H1 (cell line): ENCODE results near the gene CHCHD6. TPM values are rescaled to one million over a fixed set of nuclear protein-coding genes. Genes with fewer than 3 reads are reported as not detected.
A peak's percentile ranks its signal among the peaks of the same experiment; 100 is the strongest.

Experiments
- CTCF ChIA-PET: fragments of 300-600 bp; sonication (Branson Sonifier 250); formaldehyde crosslinking; loops from one replicate; lab custom pipeline; 2021; ENCODE audit not compliant: partially characterized antibody; lab: Charles Lee
- POLR2A ChIA-PET: fragments of 300-600 bp; sonication (Branson Sonifier 250); formaldehyde crosslinking; loops from one replicate; lab custom pipeline; 2021; ENCODE audit warnings: inconsistent platforms; ENCODE audit not compliant: partially characterized antibody; lab: Charles Lee
- DNase-seq, 2 experiments: peaks; one replicate each; pipeline versions ENCODE4 v3.0.0 to v3.0.0-alpha.2; 2010 to 2022; ENCODE audit warnings: low spot score in 2 of 2, low read depth in 1 of 2, mixed read lengths in 1 of 2
- FAIRE-seq: peaks from 2 replicates; lab custom pipeline; 2011; peaks lifted over from hg19 to GRCh38; lab: Jason Lieb, UNC
- H2AFZ ChIP-seq: 2 replicates; pipeline ENCODE4 v1.8.1; 2012; ENCODE audit warnings: low read length, inconsistent platforms
- H2AK5ac ChIP-seq: 2 replicates; pipeline ENCODE4 v1.6.1; 2013; ENCODE audit warnings: low read depth, low read length
- H2BK120ac ChIP-seq: replicated peaks from 2 replicates; pipeline ENCODE3; 2013; ENCODE audit warnings: low read depth, low read length, inconsistent platforms
- H2BK12ac ChIP-seq: 2 replicates; pipeline ENCODE4 v1.6.1; 2013; ENCODE audit warnings: low read depth, low read length
- H2BK15ac ChIP-seq: 2 replicates; pipeline ENCODE4 v1.6.1; 2013; ENCODE audit warnings: low read length
- H2BK20ac ChIP-seq: 2 replicates; pipeline ENCODE4 v1.6.1; 2013; ENCODE audit warnings: low read length
- H2BK5ac ChIP-seq: 2 replicates; pipeline ENCODE4 v1.6.1; 2013; ENCODE audit warnings: low read depth, low read length
- H3K14ac ChIP-seq: 2 replicates; pipeline ENCODE4 v1.6.1; 2013; ENCODE audit warnings: inconsistent platforms; ENCODE audit not compliant: insufficient read length
- H3K18ac ChIP-seq: 2 replicates; pipeline ENCODE4 v1.6.1; 2013; ENCODE audit warnings: low read length; ENCODE audit errors: extremely low read depth
- H3K23ac ChIP-seq: 2 replicates; pipeline ENCODE4 v1.6.1; 2013; ENCODE audit warnings: inconsistent platforms; ENCODE audit not compliant: insufficient read length
- H3K23me2 ChIP-seq: 2 replicates; pipeline ENCODE4 v1.6.1; 2013; ENCODE audit warnings: low read depth, low read length
- H3K27ac ChIP-seq: 2 replicates; pipeline ENCODE4 v1.6.1; 2011; ENCODE audit warnings: low read depth, low read length, inconsistent platforms
- H3K27me3 ChIP-seq, 4 experiments: replicated peaks in 1 of 4; 1 replicate in 1 of 4; 2 replicates in 3 of 4; pipeline versions ENCODE4 v1.6.1 to v1.8.1; 2011 to 2013; ENCODE audit warnings: low read length in 3 of 4, mild to moderate bottlenecking in 3 of 4, inconsistent platforms in 2 of 4, mixed read lengths in 2 of 4, moderate library complexity in 1 of 4; ENCODE audit not compliant: control insufficient read depth in 3 of 4, insufficient read depth in 3 of 4; ENCODE audit errors: extremely low read depth in 1 of 4
- H3K36me3 ChIP-seq, 4 experiments: 2 replicates each; pipeline versions ENCODE4 v1.6.1 to v1.8.1; 2011 to 2013; ENCODE audit warnings: mild to moderate bottlenecking in 4 of 4, low read length in 3 of 4, moderate library complexity in 2 of 4, control low read depth in 1 of 4, inconsistent platforms in 1 of 4; ENCODE audit not compliant: insufficient read depth in 4 of 4, control insufficient read depth in 2 of 4
- H3K4ac ChIP-seq: replicated peaks from 2 replicates; pipeline ENCODE3; 2013; ENCODE audit warnings: low read length, low read depth, mixed read lengths, inconsistent platforms; ENCODE audit not compliant: insufficient read length
- H3K4me1 ChIP-seq, 4 experiments: replicated peaks in 1 of 4; 1 replicate in 1 of 4; 2 replicates in 3 of 4; pipeline versions ENCODE4 v1.6.1 to v1.8.1; 2011 to 2013; ENCODE audit warnings: low read length in 3 of 4, inconsistent platforms in 2 of 4, mixed read lengths in 1 of 4; ENCODE audit not compliant: insufficient read depth in 4 of 4, control insufficient read depth in 3 of 4
- H3K4me2 ChIP-seq, 2 experiments: 2 replicates each; pipeline versions ENCODE4 v1.6.1 to v1.8.1; 2011 to 2013; ENCODE audit warnings: low read depth in 2 of 2, low read length in 2 of 2, control low read depth in 1 of 2, inconsistent platforms in 1 of 2, mild to moderate bottlenecking in 1 of 2; ENCODE audit not compliant: insufficient read depth in 1 of 2
- H3K4me3 ChIP-seq, 4 experiments: fragments of 200-600, 300-600 bp in 1 of 4; sonication (generic), shearing (Covaris generic), sonication (Bioruptor Twin) in 1 of 4; 2 replicates each; pipeline versions ENCODE4 v1.5.1 to v1.8.1; 2011 to 2016; ENCODE audit warnings: low read length in 4 of 4, low read depth in 3 of 4, control low read depth in 2 of 4, inconsistent platforms in 2 of 4, mild to moderate bottlenecking in 2 of 4, mixed read lengths in 1 of 4, moderate library complexity in 1 of 4; ENCODE audit not compliant: insufficient read depth in 2 of 4; ENCODE audit errors: extremely low read depth in 1 of 4
- H3K56ac ChIP-seq: replicated peaks from 2 replicates; pipeline ENCODE3; 2013; ENCODE audit warnings: low read depth, mild to moderate bottlenecking, mixed read lengths, low read length, inconsistent platforms; ENCODE audit not compliant: insufficient read length
- H3K79me1 ChIP-seq: 2 replicates; pipeline ENCODE4 v1.6.1; 2013; ENCODE audit warnings: low read depth, low read length, control low read depth
- H3K79me2 ChIP-seq, 2 experiments: 2 replicates each; pipeline versions ENCODE4 v1.6.1 to v1.8.1; 2012 to 2013; ENCODE audit warnings: low read length in 2 of 2, mild to moderate bottlenecking in 2 of 2, inconsistent platforms in 1 of 2; ENCODE audit not compliant: insufficient read depth in 2 of 2, control insufficient read depth in 1 of 2
- H3K9ac ChIP-seq, 4 experiments: replicated peaks in 1 of 4; 1 replicate in 1 of 4; 2 replicates in 3 of 4; pipeline versions ENCODE4 v1.6.1 to v1.8.1; 2011 to 2013; ENCODE audit warnings: low read depth in 3 of 4, low read length in 3 of 4, control low read depth in 2 of 4, mild to moderate bottlenecking in 2 of 4, moderate library complexity in 2 of 4, inconsistent platforms in 1 of 4; ENCODE audit errors: extremely low read depth in 1 of 4
- H3K9me3 ChIP-seq, 2 experiments: 2 replicates each; pipeline versions ENCODE4 v1.6.1 to v1.8.1; 2012 to 2013; ENCODE audit warnings: mild to moderate bottlenecking in 2 of 2, moderate library complexity in 2 of 2, control low read depth in 1 of 2, inconsistent platforms in 1 of 2, low read depth in 1 of 2, low read length in 1 of 2, mixed read lengths in 1 of 2; ENCODE audit not compliant: insufficient read depth in 2 of 2
- H4K20me1 ChIP-seq, 2 experiments: replicated peaks in 1 of 2; 2 replicates each; pipeline versions ENCODE3 to v1.8.1; 2011 to 2013; ENCODE audit warnings: inconsistent platforms in 2 of 2, low read length in 2 of 2, mild to moderate bottlenecking in 1 of 2; ENCODE audit not compliant: insufficient read depth in 2 of 2, control insufficient read depth in 1 of 2
- H4K5ac ChIP-seq: 2 replicates; pipeline ENCODE4 v1.6.1; 2013; ENCODE audit warnings: low read length, low read depth, mixed read lengths, inconsistent platforms; ENCODE audit not compliant: insufficient read length
- H4K8ac ChIP-seq: 2 replicates; pipeline ENCODE4 v1.8.0; 2013; ENCODE audit warnings: mild to moderate bottlenecking, moderate library complexity, low read length, inconsistent platforms; ENCODE audit not compliant: insufficient read depth; ENCODE audit errors: extremely low read depth
- H4K91ac ChIP-seq: replicated peaks from 2 replicates; pipeline ENCODE3; 2013; ENCODE audit warnings: low read length, mixed read lengths, inconsistent platforms; ENCODE audit not compliant: insufficient read length
- ATF3 ChIP-seq: IDR thresholded peaks from 2 replicates; pipeline ENCODE4 v1.6.1; 2011; ENCODE audit warnings: low read depth, mild to moderate bottlenecking, low read length; ENCODE audit not compliant: insufficient read depth
- CTBP2 ChIP-seq: IDR thresholded peaks from 2 replicates; pipeline ENCODE4 v1.7.0; 2011; ENCODE audit warnings: borderline replicate concordance, mild to moderate bottlenecking, moderate library complexity, mixed read lengths, low read length; ENCODE audit not compliant: insufficient read depth, insufficient read length
- FOSL1 ChIP-seq: IDR thresholded peaks from 2 replicates; pipeline ENCODE4 v1.6.1; 2011; ENCODE audit warnings: mild to moderate bottlenecking, low read depth, low read length, moderate library complexity; ENCODE audit not compliant: insufficient read depth
- JUND ChIP-seq: IDR thresholded peaks from 2 replicates; pipeline ENCODE4 v1.6.1; 2011; ENCODE audit warnings: mild to moderate bottlenecking, improper control_type of control experiment, low read length
- MAFK ChIP-seq: IDR thresholded peaks from 2 replicates; pipeline ENCODE4 v1.6.1; 2012; ENCODE audit warnings: low read depth, mild to moderate bottlenecking, improper control_type of control experiment, low read length
- NANOG ChIP-seq: IDR thresholded peaks from 2 replicates; pipeline ENCODE4 v1.6.1; 2011; ENCODE audit warnings: low read length, low read depth, mild to moderate bottlenecking, inconsistent platforms; ENCODE audit not compliant: insufficient read depth, poor library complexity, severe bottlenecking
- SIRT6 ChIP-seq: IDR thresholded peaks from one replicate; pipeline ENCODE4 v1.7.1; 2012; ENCODE audit warnings: low read length, inconsistent platforms
- SP4 ChIP-seq: IDR thresholded peaks from 2 replicates; pipeline ENCODE4 v1.6.1; 2012; ENCODE audit warnings: low read length, inconsistent platforms
- SRF ChIP-seq: IDR thresholded peaks from 2 replicates; pipeline ENCODE4 v1.6.1; 2011; ENCODE audit warnings: mild to moderate bottlenecking, low read depth, low read length, moderate library complexity
- TBP ChIP-seq: IDR thresholded peaks from 2 replicates; pipeline ENCODE4 v1.6.1; 2011; ENCODE audit warnings: low read depth, low read length, improper control_type of control experiment
- TEAD4 ChIP-seq: IDR thresholded peaks from 2 replicates; pipeline ENCODE4 v1.6.1; 2012; ENCODE audit warnings: low read depth, low read length, inconsistent platforms, mixed read lengths
- USF2 ChIP-seq: IDR thresholded peaks from 2 replicates; pipeline ENCODE4 v1.6.1; 2011; ENCODE audit warnings: low read length, improper control_type of control experiment
- WGBS, 2 experiments: shearing (Covaris generic) in 1 of 2; methylation state at CpG; one replicate each; pipeline versions ENCODE4 v1.1.6 to v1.1.7; 2013 to 2015; ENCODE audit warnings: low lambda C conversion rate in 2 of 2, mixed read lengths in 2 of 2, inconsistent platforms in 1 of 2, low coverage in 1 of 2, missing lambda C conversion rate in 1 of 2; ENCODE audit not compliant: insufficient replicate concordance in 2 of 2, insufficient coverage in 1 of 2, insufficient read length in 1 of 2; ENCODE audit errors: extremely low coverage in 1 of 2, missing lambda C conversion rate in 1 of 2; 5-methylcytosine and 5-hydroxymethylcytosine counted together
- polyA plus RNA-seq, 7 experiments: library from polyadenylated mRNA; depleted of rRNA in 3 of 7; stranded (reverse) in 5 of 7; unstranded in 2 of 7; fragments of >200 nt in 5 of 7; fragments of 200-250 nt in 2 of 7; gene quantifications; 1 replicate in 5 of 7; 2 replicates in 1 of 7; 4 replicates in 1 of 7; pipeline versions ENCODE4 v1.2.1 to v1.2.3, GENCODE V29; 2011 to 2013; ENCODE audit warnings: missing spikeins in 2 of 7, mixed read lengths in 2 of 7
- total RNA-seq: library from RNA; stranded (reverse); fragmentation: NEBNext Ultra II Directional; extraction: Animal tissue kit (Norgen Biotek cat#: 25700); gene quantifications from 2 replicates; pipeline ENCODE4 v1.2.1, GENCODE V29; 2021

Gene CHCHD6
- total and polyA plus RNA-seq, 2 of the 8 experiments (the other 6 are each of a cell fraction or from before 2014, with no cell fraction given), result 32.4 to 37.6 TPM

GRCh38 chr3:126679318-126679751, 24.7 kb upstream of the CHCHD6 start:
- Histone ChIP-seq H3K14ac (no peak overlapping the region), H3K9me3 (no peaks in the 10 kb centered on the region), H2BK120ac (no peak overlapping the region), H3K23me2 (no peaks in the 10 kb centered on the region), H3K79me2 (no peaks in the 10 kb centered on the region), H3K23ac (no peak overlapping the region), H2BK20ac (peak overlapping the region; percentile 77; the same call in 1 of the 2 replicates), H2BK12ac (no peak overlapping the region), H2AK5ac (no peak overlapping the region), H3K4me3 (peak overlapping the region in 1 of 4 experiments; percentile 45; a peak in 1 of 8 replicates), H3K18ac (no peak overlapping the region), H3K27me3 (peaks cover 2 to 19% (median 14%) of the 10 kb centered on the region in 4 experiments; a peak in 6 of 7 replicates), H4K8ac (0 out of 2 replicates have a peak overlapping the region, but pooled peaks have one; percentile 73), H3K4me1 (peaks cover 0 to 8% (median 6%) of the 10 kb centered on the region in 4 experiments; a peak in 5 of 7 replicates), H2BK15ac (peak overlapping the region; percentile 53; the same call in 1 of the 2 replicates), H4K91ac (no peak overlapping the region), H3K9ac (no peak overlapping the region), H3K27ac (no peak overlapping the region), H3K56ac (no peak overlapping the region), H3K36me3 (no peaks in the 10 kb centered on the region), H3K4me2 (peak overlapping the region; percentile 3 to 65), H4K5ac (no peak overlapping the region), H4K20me1 (no peaks in the 10 kb centered on the region), H3K4ac (no peak overlapping the region), H3K79me1 (no peaks in the 10 kb centered on the region), H2AFZ (peak overlapping the region; percentile 60), H2BK5ac (no peak overlapping the region)
- 5% methylated on average over 20 of the region's 20 CpGs; no CpG with 5 or more reads in 1 of the 2 experiments for WGBS, 2 experiments
- CTCF ChIA-PET, result interaction anchor here (0.7 to 3.3 kb wide), 53 partner anchors 8 to 867 kb away, joined by 3 to 19 read pairs (median 4); partner anchors contain the start of genes CHCHD6, CHST13 and TXNRD3
- DNase-seq (peak; percentile 79 to 99), FAIRE-seq (no peak)
- POLR2A ChIA-PET, result no interaction called here
- TF ChIP-seq TBP (no peak), USF2 (peak; percentile 66), MAFK (no peak), SRF (no peak), SP4 (no peak), JUND (no peak), SIRT6 (no peak), FOSL1 (no peak), TEAD4 (no peak), ATF3 (no peak), CTBP2 (no peak), NANOG (no peak)
